Common myeloid progenitor, CD34-positive (primary cell): ENCODE data around the gene TMPRSS3.

Experiments used
- CTCF ChIA-PET: fragments of 350-600 bp; sonication (Branson Sonifier 250); formaldehyde crosslinking; loops from one replicate; lab custom pipeline; 2021; ENCODE audit warnings: antibody characterized with exemption; lab: Charles Lee
- POLR2A ChIA-PET: fragments of 350-600 bp; sonication (Branson Sonifier 250); formaldehyde crosslinking; loops from one replicate; lab custom pipeline; 2021; ENCODE audit warnings: antibody characterized with exemption; lab: Charles Lee
- DNase-seq, 3 donors: peaks; one replicate each; pipeline versions ENCODE4 v3.0.0 to v3.0.0-alpha.2; 2013
- H3K27ac ChIP-seq, 2 experiments: 1 replicate in 1 of 2; 2 replicates in 1 of 2; pipeline ENCODE4 v1.7.0; 2013; ENCODE audit warnings: inconsistent platforms in 2 of 2, low read length in 2 of 2, mild to moderate bottlenecking in 2 of 2, low read depth in 1 of 2, moderate library complexity in 1 of 2; ENCODE audit not compliant: severe bottlenecking in 2 of 2, insufficient read depth in 1 of 2, poor library complexity in 1 of 2
- H3K27me3 ChIP-seq, 5 experiments: replicated peaks in 2 of 5; 1 replicate in 3 of 5; 2 replicates in 2 of 5; pipeline versions ENCODE4 v1.6.1 to v1.7.0; 2013; ENCODE audit warnings: low read length in 4 of 5, mild to moderate bottlenecking in 2 of 5, moderate library complexity in 2 of 5, inconsistent platforms in 1 of 5; ENCODE audit not compliant: insufficient read depth in 5 of 5, control insufficient read depth in 4 of 5
- H3K36me3 ChIP-seq, 4 experiments: 1 replicate in 2 of 4; 2 replicates in 2 of 4; pipeline versions ENCODE4 v1.6.1 to v1.7.0; 2013; ENCODE audit warnings: low read length in 3 of 4, control low read depth in 1 of 4, mild to moderate bottlenecking in 1 of 4; ENCODE audit not compliant: control insufficient read depth in 4 of 4, insufficient read depth in 4 of 4
- H3K4me1 ChIP-seq, 4 experiments: 1 replicate in 3 of 4; 2 replicates in 1 of 4; pipeline versions ENCODE4 v1.6.1 to v1.7.1; 2013; ENCODE audit warnings: low read length in 3 of 4, mild to moderate bottlenecking in 3 of 4, control low read depth in 1 of 4, inconsistent platforms in 1 of 4, moderate library complexity in 1 of 4; ENCODE audit not compliant: control insufficient read depth in 4 of 4, insufficient read depth in 4 of 4; ENCODE audit errors: control extremely low read depth in 1 of 4
- H3K4me3 ChIP-seq, 7 experiments: 1 replicate in 4 of 7; 2 replicates in 3 of 7; pipeline versions ENCODE4 v1.5.1 to v1.7.0; 2013; ENCODE audit warnings: mild to moderate bottlenecking in 7 of 7, low read length in 6 of 7, moderate library complexity in 6 of 7, inconsistent platforms in 2 of 7, low read depth in 2 of 7, control low read depth in 1 of 7; ENCODE audit not compliant: insufficient read depth in 4 of 7, control insufficient read depth in 1 of 7; ENCODE audit errors: extremely low read depth in 1 of 7
- H3K9me3 ChIP-seq, 5 experiments: 1 replicate in 4 of 5; 2 replicates in 1 of 5; pipeline versions ENCODE4 v1.6.1 to v1.7.1; 2013; ENCODE audit warnings: low read length in 4 of 5, mild to moderate bottlenecking in 2 of 5, inconsistent platforms in 1 of 5, low read depth in 1 of 5, moderate library complexity in 1 of 5; ENCODE audit not compliant: control insufficient read depth in 4 of 5, insufficient read depth in 2 of 5; ENCODE audit errors: control extremely low read depth in 1 of 5
- WGBS: methylation state at CpG from one replicate; pipeline ENCODE4 v1.1.5; 2013; ENCODE audit not compliant: insufficient coverage; 5-methylcytosine and 5-hydroxymethylcytosine counted together

TMPRSS3 gene

DNA sequence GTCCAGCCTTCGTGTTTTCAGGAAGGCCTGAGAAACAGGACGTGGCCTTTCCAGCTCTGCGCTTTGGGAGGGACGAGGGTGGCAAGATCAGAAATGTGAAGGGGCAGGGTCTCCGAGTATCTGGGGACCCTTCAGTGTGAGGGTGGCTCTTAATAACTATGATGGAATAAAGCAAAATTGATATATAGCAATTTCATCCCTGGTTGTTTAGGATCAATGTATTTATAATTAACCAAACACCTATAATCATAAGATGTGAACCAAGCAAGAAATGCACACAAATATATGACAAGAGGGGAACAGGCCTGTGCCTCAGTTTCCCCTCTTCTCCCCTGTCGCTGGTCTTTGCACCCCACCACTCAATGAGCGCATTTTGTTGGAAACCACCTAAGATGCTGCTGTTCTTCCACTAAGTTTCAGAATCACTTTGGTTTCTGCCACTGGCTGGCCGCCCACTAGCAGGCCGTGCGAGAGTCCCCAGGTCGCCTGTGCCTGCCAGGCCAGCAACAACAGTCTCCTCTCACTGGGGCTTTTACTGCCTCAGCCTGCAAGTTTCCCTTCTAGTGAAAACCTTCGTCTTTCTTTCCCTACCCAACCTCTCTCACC lies 44.4 kb upstream of the TMPRSS3 start:
- no peak for DNase-seq
- Histone ChIP-seq H3K4me3 (no peak overlapping the region), H3K27ac (no peak overlapping the region), H3K27me3 (no peaks in the 10 kb centered on the region), H3K4me1 (no peaks in the 10 kb centered on the region), H3K9me3 (peaks cover 0 to 5% (median 0%) of the 10 kb centered on the region in 5 experiments), H3K36me3 (no peaks in the 10 kb centered on the region)
- WGBS = 97% methylated on average over 9 of the region's 12 CpGs
- CTCF ChIA-PET = no interaction called here
- POLR2A ChIA-PET = no interaction called here

DNA sequence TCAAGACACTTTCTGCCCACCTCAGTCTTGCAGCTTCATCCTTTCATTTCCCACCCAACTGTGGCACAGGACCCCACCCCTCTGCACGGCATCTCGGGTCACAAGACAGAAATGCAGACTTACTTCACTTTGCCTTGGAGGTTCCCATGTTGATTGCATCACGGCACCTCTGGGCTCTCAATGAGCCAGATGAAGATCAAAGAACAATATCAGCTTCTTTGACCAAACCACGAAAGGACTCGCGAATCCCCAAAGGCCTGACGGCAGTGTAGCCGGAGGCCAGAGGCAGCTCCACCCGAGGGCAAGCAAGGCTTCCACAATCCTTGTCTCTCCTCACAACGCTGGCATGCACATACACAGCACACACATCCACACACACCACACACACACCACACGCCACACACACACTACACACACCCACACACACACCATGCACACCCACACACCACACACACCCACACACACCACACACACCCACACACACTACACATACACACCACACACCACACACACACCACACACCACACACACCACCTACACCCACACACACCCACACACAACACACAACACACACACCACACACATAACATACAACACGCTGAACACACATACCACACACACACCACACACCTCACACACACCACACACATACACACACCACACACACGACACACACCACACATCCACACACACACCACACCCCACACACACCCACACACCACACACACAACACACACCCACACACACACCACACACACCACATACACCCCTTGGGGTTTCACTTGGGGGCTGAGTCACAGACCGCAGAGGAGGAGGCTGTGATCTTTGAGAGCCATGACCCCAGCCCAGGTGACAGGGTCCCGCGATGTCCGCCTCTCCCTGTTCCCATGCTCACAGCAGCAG lies 43.7 kb upstream of the TMPRSS3 start:
- 92% methylated on average over 16 of the region's 17 CpGs for WGBS
- Histone ChIP-seq H3K36me3 (no peaks in the 10 kb centered on the region), H3K27me3 (no peaks in the 10 kb centered on the region), H3K4me1 (no peaks in the 10 kb centered on the region), H3K4me3 (no peak overlapping the region), H3K27ac (no peak overlapping the region), H3K9me3 (peaks cover 0 to 5% (median 0%) of the 10 kb centered on the region in 5 experiments)
- ChIA-PET POLR2A (no interaction called here), CTCF (interaction anchor here (0.8 kb wide), 1 partner anchor 120 kb away, joined by 3 read pairs; no protein-coding TSS in a partner anchor)
- DNase-seq = no peak

DNA sequence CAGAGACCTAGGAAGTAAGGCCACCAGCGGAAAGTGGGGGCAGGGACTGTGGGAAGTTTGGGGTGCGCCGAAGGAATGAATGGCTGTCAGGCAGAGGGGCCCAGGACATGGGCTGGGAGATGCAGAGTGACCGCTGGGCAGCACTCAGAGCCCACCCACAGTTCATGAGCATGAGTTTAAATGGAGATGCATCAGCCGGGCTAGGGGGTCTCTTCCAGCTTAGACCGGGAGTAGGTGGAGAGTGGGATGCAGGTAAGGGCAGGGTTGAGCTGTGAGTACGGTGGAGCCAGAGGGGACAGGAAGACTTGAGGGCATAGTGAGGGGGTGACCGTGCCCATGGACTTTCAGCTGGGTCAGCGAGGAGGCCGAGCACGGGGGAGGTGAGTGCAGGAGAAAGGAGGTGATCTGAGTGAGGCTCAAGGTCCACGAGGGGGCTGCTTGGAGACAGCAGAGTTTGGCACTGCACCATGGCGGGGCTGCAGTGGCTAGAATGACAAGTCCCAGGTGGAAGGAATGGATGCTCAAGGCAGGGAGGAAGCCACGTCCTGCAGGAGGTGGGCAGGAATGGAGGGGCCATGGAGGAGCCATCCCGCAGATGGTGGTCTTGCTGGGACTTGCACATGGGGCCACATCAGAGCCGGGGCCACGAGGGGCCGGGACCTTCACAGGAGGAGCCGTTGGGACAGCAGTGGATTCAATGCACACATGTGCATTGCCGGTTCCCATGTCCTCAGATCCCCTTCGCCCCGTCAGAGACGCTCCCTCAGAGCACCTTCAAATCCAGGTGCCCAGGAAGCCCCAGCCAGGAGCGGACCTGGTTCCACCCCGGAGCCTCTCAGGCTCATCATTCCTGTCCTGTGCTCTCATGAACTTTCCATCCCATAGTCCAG lies 42.7 kb upstream of the TMPRSS3 start:
- no peaks in the 10 kb centered on the region for H3K27me3 ChIP-seq
- H3K27ac ChIP-seq = no peak overlapping the region
- ChIA-PET POLR2A (no interaction called here), CTCF (interaction anchor here (0.8 kb wide), 1 partner anchor 119 kb away, joined by 3 read pairs; no protein-coding TSS in a partner anchor)
- no peaks in the 10 kb centered on the region for H3K4me1 ChIP-seq
- H3K4me3 ChIP-seq = no peak overlapping the region
- peaks cover 0 to 5% (median 0%) of the 10 kb centered on the region in 5 experiments for H3K9me3 ChIP-seq
- H3K36me3 ChIP-seq = no peaks in the 10 kb centered on the region
- WGBS = 95% methylated on average over 24 of the region's 25 CpGs
- DNase-seq = no peak

DNA sequence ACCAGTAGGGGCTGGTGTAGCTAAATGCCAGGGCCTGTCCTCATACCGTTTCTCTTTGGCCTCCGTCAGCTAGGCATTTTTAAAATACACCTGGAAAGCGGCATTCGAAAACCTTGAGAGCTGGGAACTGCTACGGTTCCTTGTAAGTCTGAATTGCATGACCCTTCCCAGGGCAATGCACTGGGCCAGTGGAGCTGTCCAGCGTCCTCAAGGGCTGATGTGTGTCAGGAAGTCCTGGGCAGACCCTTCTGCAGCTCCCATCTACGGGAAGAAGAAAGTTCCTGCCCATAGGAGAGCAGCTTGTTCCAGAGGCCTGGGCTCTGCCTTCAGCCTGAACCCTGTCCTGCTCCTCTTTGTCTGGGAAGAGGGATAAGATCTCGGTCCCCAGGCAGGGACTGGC lies 41.9 kb upstream of the TMPRSS3 start:
- Histone ChIP-seq H3K9me3 (peaks cover 0 to 5% (median 1%) of the 10 kb centered on the region in 5 experiments), H3K27ac (no peak overlapping the region), H3K27me3 (no peaks in the 10 kb centered on the region), H3K36me3 (no peaks in the 10 kb centered on the region), H3K4me3 (no peak overlapping the region), H3K4me1 (no peaks in the 10 kb centered on the region)
- WGBS = 78% methylated on average over 8 of the region's 8 CpGs
- no peak for DNase-seq
- POLR2A ChIA-PET = no interaction called here
- CTCF ChIA-PET = interaction anchor here (1.6 kb wide), 1 partner anchor 13 kb away, joined by 7 read pairs; no protein-coding TSS in a partner anchor

DNA sequence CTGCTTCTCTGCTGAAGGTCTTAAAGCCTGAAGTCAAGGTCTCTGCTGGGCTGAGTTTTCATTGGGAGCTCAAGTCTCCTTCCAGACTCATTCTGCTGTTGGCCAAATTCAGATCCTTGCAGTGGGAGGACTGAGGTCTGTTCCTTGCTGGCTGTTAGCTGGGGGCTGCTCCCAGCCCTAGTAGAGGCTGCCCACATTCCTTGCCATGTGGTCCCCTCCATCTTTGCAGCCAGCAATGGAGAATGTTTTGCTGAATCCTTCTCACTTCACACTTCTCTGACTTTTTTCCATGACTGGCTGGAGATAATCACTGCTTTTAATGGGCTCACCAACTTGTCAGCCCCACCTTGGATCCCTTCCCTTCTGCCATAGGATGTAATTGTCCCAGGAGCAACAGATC lies 41.1 kb upstream of the TMPRSS3 start:
- H3K36me3 ChIP-seq = no peaks in the 10 kb centered on the region
- CTCF ChIA-PET = interaction anchor here (1.6 kb wide), 1 partner anchor 12 kb away, joined by 7 read pairs; no protein-coding TSS in a partner anchor
- H3K9me3 ChIP-seq = peaks cover 0 to 13% (median 10%) of the 10 kb centered on the region in 5 experiments
- no peak for DNase-seq
- H3K4me1 ChIP-seq = no peaks in the 10 kb centered on the region
- H3K4me3 ChIP-seq = no peak overlapping the region
- no peak overlapping the region for H3K27ac ChIP-seq
- H3K27me3 ChIP-seq = no peaks in the 10 kb centered on the region
- POLR2A ChIA-PET = no interaction called here

DNA sequence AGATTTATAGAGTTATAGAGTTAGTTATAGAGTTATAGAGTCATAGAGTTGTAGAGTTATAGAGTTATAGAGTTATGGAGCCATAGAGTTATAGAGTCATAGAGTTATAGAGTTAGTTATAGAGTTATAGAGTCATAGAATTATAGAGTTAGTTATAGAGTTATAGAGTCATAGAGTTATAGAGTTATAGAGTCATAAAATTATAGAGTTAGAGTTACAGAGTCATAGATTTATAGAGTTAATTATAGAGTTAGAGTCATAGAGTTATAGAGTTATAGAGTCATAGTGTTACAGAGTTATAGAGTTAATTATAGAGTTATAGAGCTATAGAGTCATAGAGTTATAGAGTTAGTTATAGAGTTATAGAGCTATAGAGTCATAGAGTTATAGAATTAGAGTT lies 40.0 kb upstream of the TMPRSS3 start:
- no peaks in the 10 kb centered on the region for H3K4me1 ChIP-seq
- DNase-seq = no peak
- peaks cover 0 to 2% (median 0%) of the 10 kb centered on the region in 5 experiments for H3K27me3 ChIP-seq
- CTCF ChIA-PET = interaction anchor here (0.9 to 1.6 kb wide), 2 partner anchors 11 to 13 kb away, joined by 3 to 7 read pairs; no protein-coding TSS in a partner anchor
- POLR2A ChIA-PET = no interaction called here
- H3K36me3 ChIP-seq = no peaks in the 10 kb centered on the region
- no peak overlapping the region for H3K27ac ChIP-seq
- H3K9me3 ChIP-seq = peaks cover 0 to 13% (median 10%) of the 10 kb centered on the region in 5 experiments
- H3K4me3 ChIP-seq = no peak overlapping the region
